Lower lobe of right lung (tissue), 2 donors: ENCODE data around the gene PROK1. TPM values are rescaled to one million over a fixed set of nuclear protein-coding genes. Genes with fewer than 3 reads are reported as not detected.

Experiments used
- ATAC-seq, 2 donors: fragments of 200-7000 bp; cut with Tn5 transposase; one replicate each; pipeline ENCODE4 v1.9.1; 2020 to 2022; ENCODE audit warnings: mild to moderate bottlenecking in 2 of 2, moderate library complexity in 2 of 2
- DNase-seq: peaks from one replicate; pipeline ENCODE4 v3.0.0-alpha.2; 2020
- H3K27ac ChIP-seq: fragments of 200-600 bp; one replicate; pipeline ENCODE4 v1.8.0; 2022
- H3K27me3 ChIP-seq: fragments of 200-600 bp; one replicate; pipeline ENCODE4 v1.8.0; 2022; ENCODE audit warnings: low read depth
- H3K36me3 ChIP-seq: fragments of 200-600 bp; one replicate; pipeline ENCODE4 v1.8.0; 2022; ENCODE audit warnings: mild to moderate bottlenecking
- H3K4me1 ChIP-seq: fragments of 200-600 bp; one replicate; pipeline ENCODE4 v1.8.0; 2022
- H3K4me3 ChIP-seq: fragments of 200-600 bp; one replicate; pipeline ENCODE4 v1.8.0; 2022; ENCODE audit warnings: mild to moderate bottlenecking
- H3K9me3 ChIP-seq: fragments of 200-600 bp; one replicate; pipeline ENCODE4 v1.8.0; 2022
- intact Hi-C: fragments of 100-400 bp; cut with DNase I; formaldehyde crosslinking; loops from one replicate; pipeline ENCODE4 v1.11.0; 2022
- total RNA-seq: library from RNA; stranded (reverse); fragmentation: NEBNext Ultra II Directional; extraction: Animal tissue kit (Norgen Biotek cat#: 25700); gene quantifications from one replicate; pipeline ENCODE4 v1.2.1, GENCODE V29; 2021
- TF ChIP-seq, protein P1 (sequence below): fragments of 200-600 bp; IDR thresholded peaks from one replicate; pipeline ENCODE4 v1.8.0; 2022; ENCODE audit warnings: antibody characterized with exemption, mild to moderate bottlenecking
- donor health status: DM: no; HTN: yes; CAD: no; lungs with severe emphysema.

The PROK1 gene
- total RNA-seq, 1 donor from 2014 or later, result not detected

DNA sequence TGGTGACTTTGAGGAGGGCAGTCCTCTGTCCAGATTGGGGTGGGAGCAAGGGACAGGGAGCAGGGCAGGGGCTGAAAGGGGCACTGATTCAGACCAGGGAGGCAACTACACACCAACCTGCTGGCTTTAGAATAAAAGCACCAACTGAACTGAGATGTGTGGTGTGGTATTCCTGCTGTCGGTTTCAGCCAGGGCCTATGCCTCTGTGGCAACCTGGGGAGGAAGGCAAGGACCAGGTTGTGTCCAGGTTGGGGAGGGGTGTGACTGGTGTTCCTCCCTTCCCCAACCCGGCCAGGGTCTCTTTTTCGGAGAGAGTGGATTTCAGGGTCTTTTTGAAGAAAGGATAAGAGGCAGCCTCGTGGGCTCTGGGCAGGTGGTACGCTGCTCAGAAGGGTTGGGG, 6.3 kb downstream of the PROK1 start:
- no peak for ATAC-seq
- no peaks in the 10 kb centered on the region for H3K27me3 ChIP-seq
- no peaks in the 10 kb centered on the region for H3K36me3 ChIP-seq
- intact Hi-C loops, result no loop called here
- no peak overlapping the region for H3K27ac ChIP-seq
- no peak overlapping the region for H3K4me3 ChIP-seq
- TF ChIP-seq, protein P1, sequence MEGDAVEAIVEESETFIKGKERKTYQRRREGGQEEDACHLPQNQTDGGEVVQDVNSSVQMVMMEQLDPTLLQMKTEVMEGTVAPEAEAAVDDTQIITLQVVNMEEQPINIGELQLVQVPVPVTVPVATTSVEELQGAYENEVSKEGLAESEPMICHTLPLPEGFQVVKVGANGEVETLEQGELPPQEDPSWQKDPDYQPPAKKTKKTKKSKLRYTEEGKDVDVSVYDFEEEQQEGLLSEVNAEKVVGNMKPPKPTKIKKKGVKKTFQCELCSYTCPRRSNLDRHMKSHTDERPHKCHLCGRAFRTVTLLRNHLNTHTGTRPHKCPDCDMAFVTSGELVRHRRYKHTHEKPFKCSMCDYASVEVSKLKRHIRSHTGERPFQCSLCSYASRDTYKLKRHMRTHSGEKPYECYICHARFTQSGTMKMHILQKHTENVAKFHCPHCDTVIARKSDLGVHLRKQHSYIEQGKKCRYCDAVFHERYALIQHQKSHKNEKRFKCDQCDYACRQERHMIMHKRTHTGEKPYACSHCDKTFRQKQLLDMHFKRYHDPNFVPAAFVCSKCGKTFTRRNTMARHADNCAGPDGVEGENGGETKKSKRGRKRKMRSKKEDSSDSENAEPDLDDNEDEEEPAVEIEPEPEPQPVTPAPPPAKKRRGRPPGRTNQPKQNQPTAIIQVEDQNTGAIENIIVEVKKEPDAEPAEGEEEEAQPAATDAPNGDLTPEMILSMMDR, result no peak
- H3K4me1 ChIP-seq, result no peaks in the 10 kb centered on the region
- DNase-seq, result no peak
- H3K9me3 ChIP-seq, result no peaks in the 10 kb centered on the region

DNA sequence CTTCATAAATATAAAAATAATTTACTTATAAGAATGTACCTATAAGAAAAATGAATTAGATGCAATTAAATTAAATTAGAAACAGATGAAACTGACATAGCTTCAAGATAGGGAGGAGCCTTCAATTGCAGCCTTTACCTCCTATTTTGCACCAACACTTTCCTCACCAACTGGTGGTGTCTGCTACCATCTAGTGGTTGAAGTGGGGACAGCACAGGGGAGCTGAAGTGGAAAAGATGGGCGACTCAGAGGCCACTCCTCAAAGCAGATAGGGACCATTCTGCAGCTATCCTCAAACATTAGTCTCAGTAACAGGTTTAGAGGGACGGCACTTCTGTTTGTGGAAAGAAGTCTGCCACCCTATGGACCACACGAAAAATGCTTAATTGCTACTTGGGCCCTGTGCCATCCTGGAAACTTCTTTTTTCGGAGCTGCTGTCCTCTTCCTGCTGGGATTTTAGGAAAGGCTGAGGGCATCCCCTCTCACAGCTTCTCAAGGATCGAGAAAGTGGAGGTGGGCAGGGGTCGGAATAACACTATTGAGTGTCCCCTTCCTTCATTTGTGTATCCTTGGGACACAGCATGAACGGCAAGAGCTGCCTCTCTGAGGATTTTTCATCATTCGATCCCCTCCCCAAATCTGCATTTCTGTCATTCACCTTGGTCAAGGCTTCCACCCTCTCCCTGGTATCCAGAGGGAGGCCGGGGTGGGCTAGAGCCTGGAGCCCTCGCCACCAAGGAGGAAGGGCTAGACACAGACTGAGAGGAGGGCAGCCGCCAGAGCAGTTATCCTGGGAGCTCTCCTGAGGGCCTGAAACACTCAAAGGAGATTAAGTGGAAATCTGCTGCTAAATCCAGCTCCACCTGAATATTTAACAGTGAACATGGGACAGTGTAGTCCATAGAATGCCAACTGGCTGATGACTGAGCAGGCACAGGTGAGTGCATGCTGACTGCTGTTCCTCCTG, 9.6 kb downstream of the PROK1 start:
- Histone ChIP-seq H3K4me1 (peaks cover 5% of the 10 kb centered on the region), H3K27me3 (no peaks in the 10 kb centered on the region), H3K9me3 (no peaks in the 10 kb centered on the region), H3K36me3 (no peaks in the 10 kb centered on the region), H3K27ac (no peak overlapping the region), H3K4me3 (no peak overlapping the region)
- TF ChIP-seq, protein P1, result peak; percentile 96
- no peak for DNase-seq
- peak; percentile 71 to 87 for ATAC-seq
- intact Hi-C loops, result loop anchor here (5.0 kb wide), 1 partner anchor 48 kb away; no protein-coding TSS in a partner anchor

GRCh38 chr1:110462093-110462492, 11.1 kb downstream of the PROK1 start:
- Histone ChIP-seq H3K4me1 (peaks cover 5% of the 10 kb centered on the region), H3K36me3 (no peaks in the 10 kb centered on the region), H3K27ac (no peak overlapping the region), H3K27me3 (no peaks in the 10 kb centered on the region), H3K9me3 (no peaks in the 10 kb centered on the region), H3K4me3 (no peak overlapping the region)
- TF ChIP-seq, protein P1, result no peak
- ATAC-seq (no peak), DNase-seq (no peak)
- intact Hi-C loops, result loop anchor here (5.0 kb wide), 1 partner anchor 50 kb away; no protein-coding TSS in a partner anchor

- H3K9me3 ChIP-seq, result no peaks in the 10 kb centered on the region
- no peak overlapping the region for H3K27ac ChIP-seq
- intact Hi-C loops, result loop anchor here (5.0 kb wide), 1 partner anchor 51 kb away; no protein-coding TSS in a partner anchor
- no peak for DNase-seq
- H3K4me3 ChIP-seq, result no peak overlapping the region
- ATAC-seq, result no peak
- peaks cover 5% of the 10 kb centered on the region for H3K4me1 ChIP-seq
- no peaks in the 10 kb centered on the region for H3K36me3 ChIP-seq
- TF ChIP-seq, protein P1, result no peak
- no peaks in the 10 kb centered on the region for H3K27me3 ChIP-seq
Measured at GRCh38 chr1:110462964-110463363, 12.0 kb downstream of the PROK1 start.

DNA sequence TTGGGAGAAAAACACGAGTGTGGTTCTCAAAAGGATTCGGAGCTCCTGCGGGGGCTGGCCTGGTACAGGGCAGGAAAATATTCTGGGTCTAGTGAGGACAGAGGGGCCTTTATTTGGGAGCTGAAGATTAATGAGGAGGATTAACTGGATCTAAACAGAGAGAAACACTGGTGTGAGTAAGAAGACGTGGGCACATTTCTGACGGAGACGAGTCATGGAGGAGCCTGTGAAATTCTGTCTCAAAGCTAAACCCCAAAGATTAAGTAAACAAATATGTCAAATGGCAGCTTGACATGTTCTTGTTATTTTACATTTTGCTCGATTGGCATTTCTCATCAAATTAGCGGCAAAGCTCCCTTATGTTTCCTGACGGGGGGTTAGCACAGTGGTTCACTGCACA, 12.8 kb downstream of the PROK1 start:
- DNase-seq, result no peak
- Histone ChIP-seq H3K4me3 (no peak overlapping the region), H3K27me3 (no peaks in the 10 kb centered on the region), H3K27ac (no peak overlapping the region), H3K4me1 (peaks cover 5% of the 10 kb centered on the region), H3K9me3 (no peaks in the 10 kb centered on the region), H3K36me3 (no peaks in the 10 kb centered on the region)
- ATAC-seq, result no peak
- intact Hi-C loops, result loop anchor here (5.0 kb wide), 1 partner anchor 51 kb away; no protein-coding TSS in a partner anchor
- TF ChIP-seq, protein P1, result no peak
